Spinal cord (tissue), 10 donors: ENCODE measurements around the gene SKIDA1. TPM values are rescaled to one million over a fixed set of nuclear protein-coding genes. Genes with fewer than 3 reads are reported as not detected.

Experiments
- DNase-seq, 6 donors: peaks; one replicate each; pipeline versions ENCODE4 v3.0.0 to v3.0.0-alpha.2; 2013 to 2015; ENCODE audit warnings: low spot score in 6 of 6, low read depth in 4 of 6
- H3K27ac ChIP-seq: one replicate; pipeline ENCODE4 v1.5.1; 2013; ENCODE audit warnings: low read depth, low read length, control low read depth
- H3K27me3 ChIP-seq: one replicate; pipeline ENCODE4 v1.6.1; 2013; ENCODE audit warnings: low read length; ENCODE audit not compliant: control insufficient read depth, insufficient read depth
- H3K36me3 ChIP-seq: one replicate; pipeline ENCODE4 v1.6.1; 2013; ENCODE audit warnings: low read length; ENCODE audit not compliant: control insufficient read depth, insufficient read depth
- H3K4me1 ChIP-seq: one replicate; pipeline ENCODE4 v1.6.1; 2013; ENCODE audit warnings: low read length; ENCODE audit not compliant: control insufficient read depth, insufficient read depth
- H3K4me3 ChIP-seq: one replicate; pipeline ENCODE4 v1.5.1; 2013; ENCODE audit warnings: low read depth, low read length, control low read depth
- H3K9me3 ChIP-seq: one replicate; pipeline ENCODE4 v1.6.1; 2013; ENCODE audit warnings: low read length; ENCODE audit not compliant: control insufficient read depth, insufficient read depth
- WGBS: methylation state at CpG from one replicate; pipeline ENCODE4 v1.1.5; 2013; ENCODE audit warnings: missing lambda C conversion rate; ENCODE audit not compliant: insufficient coverage; 5-methylcytosine and 5-hydroxymethylcytosine counted together
- polyA plus RNA-seq, 2 donors: library from polyadenylated mRNA; unstranded; fragments of 120-200 nt; gene quantifications; one replicate each; pipeline ENCODE4 v1.2.1, GENCODE V29; 2013; ENCODE audit not compliant: insufficient read length in 2 of 2
- total RNA-seq, 2 donors: library from RNA; depleted of rRNA in 1 of 2; stranded (reverse); fragments of 120-200 nt in 1 of 2; fragments of >200 nt in 1 of 2; gene quantifications; one replicate each; pipeline versions ENCODE4 v1.2.3 to v1.2.4, GENCODE V29; 2013 to 2014
- donor health status: healthy.

The SKIDA1 gene
- total and polyA plus RNA-seq, 4 donors, result 4.5 to 6.1 (median 4.8) TPM

- no peak overlapping the region for H3K27ac ChIP-seq
- H3K4me1 ChIP-seq, result peaks cover 27% of the 10 kb centered on the region
- no peaks in the 10 kb centered on the region for H3K36me3 ChIP-seq
- no peak overlapping the region for H3K4me3 ChIP-seq
- H3K9me3 ChIP-seq, result no peaks in the 10 kb centered on the region
- peaks cover 51% of the 10 kb centered on the region for H3K27me3 ChIP-seq
- no CpG with 5 or more reads among the region's 1 CpG for WGBS
- no peak for DNase-seq
Observed at GRCh38 chr10:21503542-21503941, 21.9 kb downstream of the SKIDA1 start.

- Histone ChIP-seq H3K9me3 (no peaks in the 10 kb centered on the region), H3K36me3 (no peaks in the 10 kb centered on the region), H3K4me1 (peaks cover 21% of the 10 kb centered on the region), H3K27me3 (peaks cover 55% of the 10 kb centered on the region), H3K27ac (no peak overlapping the region), H3K4me3 (no peak overlapping the region)
- WGBS, result 89% methylated on average over 2 of the region's 3 CpGs
- DNase-seq, result peak in 1 of 6 donors; percentile 33
Observed at GRCh38 chr10:21502348-21502740, 23.1 kb downstream of the SKIDA1 start.

GRCh38 chr10:21501731-21502347, 23.6 kb downstream of the SKIDA1 start:
- Histone ChIP-seq H3K4me3 (no peak overlapping the region), H3K27me3 (peaks cover 55% of the 10 kb centered on the region), H3K36me3 (no peaks in the 10 kb centered on the region), H3K4me1 (peaks cover 24% of the 10 kb centered on the region), H3K9me3 (no peaks in the 10 kb centered on the region), H3K27ac (no peak overlapping the region)
- DNase-seq, result no peak
- no CpG with 5 or more reads among the region's 2 CpGs for WGBS

GRCh38 chr10:21501091-21501490, 24.4 kb downstream of the SKIDA1 start:
- H3K4me1 ChIP-seq, result peaks cover 24% of the 10 kb centered on the region
- no peaks in the 10 kb centered on the region for H3K9me3 ChIP-seq
- no peak overlapping the region for H3K4me3 ChIP-seq
- 94% methylated on average over 3 of the region's 5 CpGs for WGBS
- peak in 1 of 6 donors; percentile 6 for DNase-seq
- no peak overlapping the region for H3K27ac ChIP-seq
- no peaks in the 10 kb centered on the region for H3K36me3 ChIP-seq
- H3K27me3 ChIP-seq, result peaks cover 48% of the 10 kb centered on the region

- whole genome bisulfite sequencing, result 37% methylated on average over 11 of the region's 14 CpGs
- Histone ChIP-seq H3K9me3 (no peaks in the 10 kb centered on the region), H3K4me3 (peak overlapping the region; percentile 38), H3K27me3 (peaks cover 44% of the 10 kb centered on the region), H3K27ac (peak overlapping the region; percentile 43), H3K36me3 (no peaks in the 10 kb centered on the region), H3K4me1 (peaks cover 24% of the 10 kb centered on the region)
- no peak for DNase-seq
Observed at GRCh38 chr10:21500578-21500910, 24.9 kb downstream of the SKIDA1 start.

- Histone ChIP-seq H3K4me1 (peaks cover 24% of the 10 kb centered on the region), H3K9me3 (no peaks in the 10 kb centered on the region), H3K27me3 (peaks cover 43% of the 10 kb centered on the region), H3K27ac (peak overlapping the region; percentile 43), H3K36me3 (no peaks in the 10 kb centered on the region), H3K4me3 (peak overlapping the region; percentile 38)
- WGBS, result 35% methylated on average over 71 of the region's 72 CpGs
- peak in 2 of 6 donors; percentile 72 for DNase-seq
Observed at GRCh38 chr10:21499701-21500577, 25.5 kb downstream of the SKIDA1 start.

- Histone ChIP-seq H3K27ac (peak overlapping the region; percentile 33), H3K4me3 (no peak overlapping the region), H3K27me3 (peaks cover 41% of the 10 kb centered on the region), H3K36me3 (no peaks in the 10 kb centered on the region), H3K9me3 (no peaks in the 10 kb centered on the region), H3K4me1 (peaks cover 29% of the 10 kb centered on the region)
- WGBS, result 100% methylated on average over 1 of the region's 8 CpGs
- DNase-seq, result peak in 1 of 6 donors; percentile 18
Observed at GRCh38 chr10:21498986-21499385, 26.5 kb downstream of the SKIDA1 start.

GRCh38 chr10:21498377-21498776, 27.1 kb downstream of the SKIDA1 start:
- H3K27me3 ChIP-seq, result peaks cover 45% of the 10 kb centered on the region
- no peaks in the 10 kb centered on the region for H3K36me3 ChIP-seq
- H3K9me3 ChIP-seq, result no peaks in the 10 kb centered on the region
- WGBS, result no CpG with 5 or more reads among the region's 2 CpGs
- H3K27ac ChIP-seq, result no peak overlapping the region
- DNase-seq, result peak in 2 of 6 donors; percentile 19 to 25
- peaks cover 34% of the 10 kb centered on the region for H3K4me1 ChIP-seq
- H3K4me3 ChIP-seq, result no peak overlapping the region

GRCh38 chr10:21497177-21497807, 28.2 kb downstream of the SKIDA1 start:
- peaks cover 42% of the 10 kb centered on the region for H3K27me3 ChIP-seq
- DNase-seq, result peak in 3 of 6 donors; percentile 84 to 97 (median 94)
- H3K9me3 ChIP-seq, result no peaks in the 10 kb centered on the region
- H3K36me3 ChIP-seq, result no peaks in the 10 kb centered on the region
- peak overlapping the region; percentile 88 for H3K4me3 ChIP-seq
- H3K4me1 ChIP-seq, result peaks cover 35% of the 10 kb centered on the region
- WGBS, result 2% methylated on average over 35 of the region's 37 CpGs
- H3K27ac ChIP-seq, result peak overlapping the region; percentile 96
